KBM-7 (cell line): ENCODE data around the gene SHISAL2A.

Experiments
- DNase-seq: peaks from one replicate; pipeline ENCODE4 v3.0.0-alpha.2; 2015
- in situ Hi-C: fragments of 300-500 bp; cut with MboI; formaldehyde crosslinking; loops from 2 replicates; pipeline ENCODE4 v1.14.3; 2020; ENCODE audit warnings: low sequenced_read_pairs, low pct_unique_long_range_greater_than_20kb, mixed read lengths

The SHISAL2A gene

DNA sequence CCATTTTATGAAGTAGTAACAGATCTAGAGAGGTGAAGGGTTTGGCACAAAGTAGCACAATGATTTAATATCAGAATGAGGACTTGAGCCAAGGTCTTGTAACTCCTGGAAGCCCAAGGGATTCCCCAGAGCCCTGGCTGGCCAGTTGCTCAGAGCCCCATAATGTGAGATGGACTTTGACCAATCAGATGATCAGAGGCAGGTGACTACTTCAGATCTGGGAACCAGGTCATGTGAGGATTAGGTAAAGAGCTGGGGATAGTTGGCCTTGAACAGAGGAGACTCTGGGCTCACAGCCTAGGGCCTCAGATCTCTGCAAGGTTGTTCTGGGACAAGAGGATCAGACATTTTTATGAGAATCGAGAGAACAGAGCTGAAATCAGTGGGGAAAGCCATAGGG lies 18.9 kb downstream of the SHISAL2A start:
- no peak for DNase-seq
- in situ Hi-C loops = no loop called here

DNA sequence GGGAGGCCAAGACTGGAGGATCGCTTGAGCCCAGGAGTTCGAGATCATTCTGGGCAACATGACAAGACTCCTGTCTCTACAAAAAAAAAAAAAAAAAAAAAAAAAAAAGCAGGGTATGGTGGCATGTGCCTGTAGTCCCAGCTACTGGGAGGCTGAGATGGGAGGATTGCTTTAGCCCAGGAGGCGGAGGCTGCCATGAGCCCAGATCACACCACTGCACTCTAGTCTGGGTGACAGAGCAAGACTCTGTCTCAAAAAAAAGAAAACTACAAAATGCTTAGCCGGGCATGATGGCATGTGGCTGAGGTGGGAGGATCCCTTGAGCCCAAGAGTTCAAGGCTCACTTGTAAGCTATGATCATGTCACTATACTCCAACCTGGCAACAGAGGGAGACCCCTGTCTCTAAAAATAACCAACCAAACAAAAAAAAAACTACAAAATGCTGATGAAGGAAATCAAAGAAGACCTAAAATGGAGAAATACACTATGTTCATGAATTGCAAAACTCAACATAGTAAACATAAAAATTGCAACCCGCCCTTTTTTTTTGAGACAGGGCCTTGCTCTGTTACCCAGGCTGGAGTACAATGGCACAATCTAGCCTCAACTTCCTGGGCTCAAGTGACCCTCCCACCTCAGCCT lies 20.4 kb downstream of the SHISAL2A start:
- DNase-seq = no peak
- in situ Hi-C loops = no loop called here

DNA sequence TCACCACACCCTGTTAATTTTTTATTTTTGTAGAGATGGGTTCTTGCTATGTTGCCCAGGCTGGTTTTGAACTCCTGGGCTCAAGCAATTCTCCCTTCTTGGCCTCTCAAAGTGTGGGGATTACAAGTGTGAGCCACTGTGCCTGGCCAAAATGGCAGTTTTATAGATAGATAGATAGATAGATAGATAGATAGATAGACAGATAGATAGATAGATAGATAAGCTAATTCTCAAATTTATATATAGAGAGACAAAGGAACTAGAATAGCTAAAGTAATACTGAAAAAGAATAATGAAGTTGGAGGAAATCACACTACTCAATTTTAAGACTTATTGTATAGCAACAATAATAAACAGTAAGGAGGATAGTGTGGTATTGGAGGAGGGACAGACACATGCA lies 21.1 kb downstream of the SHISAL2A start:
- in situ Hi-C loops = no loop called here
- no peak for DNase-seq

DNA sequence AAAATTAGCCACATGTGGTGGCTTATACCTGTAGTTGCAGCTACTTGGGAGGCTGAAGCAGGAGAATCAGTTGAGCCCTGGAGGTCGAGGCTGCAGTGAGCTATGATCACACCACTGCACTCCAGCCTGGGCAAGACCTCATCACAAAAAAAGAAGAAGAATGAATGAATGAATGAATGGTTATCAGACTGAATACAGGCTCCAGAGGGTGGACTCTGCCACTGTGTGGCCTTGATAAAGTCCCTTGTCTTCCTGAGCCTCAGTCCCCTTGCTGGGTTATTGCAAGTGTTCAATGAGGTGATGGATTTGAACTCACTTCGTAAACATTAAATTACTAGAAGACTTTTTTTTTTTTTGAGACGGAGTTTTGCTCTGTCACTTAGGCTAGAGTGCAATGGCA lies 24.7 kb downstream of the SHISAL2A start:
- in situ Hi-C loops = no loop called here
- no peak for DNase-seq

DNA sequence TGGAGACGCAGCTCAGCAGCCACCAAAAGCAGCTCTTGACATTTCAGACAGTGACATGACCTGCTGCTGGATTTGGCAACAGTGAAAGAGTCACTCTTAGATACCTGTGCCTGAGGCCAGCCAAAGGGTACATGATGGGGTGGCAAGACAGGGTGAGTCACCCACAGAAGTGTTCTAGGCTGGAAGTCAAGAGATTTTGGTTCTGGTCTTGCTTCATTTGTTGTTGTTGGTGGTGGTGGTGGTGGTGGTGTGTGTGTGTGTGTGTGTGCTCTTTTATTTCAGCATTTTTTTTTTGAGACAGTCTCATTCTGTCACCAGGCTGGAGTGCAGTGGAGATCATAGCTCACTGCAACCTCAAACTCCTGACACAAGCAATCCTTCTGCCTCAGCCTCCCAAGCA lies 25.8 kb downstream of the SHISAL2A start:
- DNase-seq = no peak
- in situ Hi-C loops = no loop called here

DNA sequence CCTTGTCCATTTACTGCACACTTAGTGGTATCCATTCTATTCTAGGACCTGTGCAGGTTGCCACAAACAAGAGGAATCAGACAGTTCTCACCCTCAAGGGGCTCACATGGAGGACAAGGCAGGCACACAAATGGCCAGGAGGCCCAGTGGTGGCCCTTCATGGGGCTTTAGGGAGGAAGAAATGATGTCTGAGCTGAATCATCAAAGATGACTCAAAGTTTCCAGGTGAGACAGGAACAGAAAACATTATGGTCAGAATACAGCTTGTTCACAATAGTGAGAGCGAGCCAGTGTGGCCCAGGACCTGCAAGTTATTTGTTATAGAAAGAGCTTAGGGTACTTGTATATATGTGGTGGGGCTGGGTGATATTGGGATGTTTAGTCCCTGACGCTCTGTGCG lies 26.4 kb downstream of the SHISAL2A start:
- in situ Hi-C loops = no loop called here
- DNase-seq = no peak

DNA sequence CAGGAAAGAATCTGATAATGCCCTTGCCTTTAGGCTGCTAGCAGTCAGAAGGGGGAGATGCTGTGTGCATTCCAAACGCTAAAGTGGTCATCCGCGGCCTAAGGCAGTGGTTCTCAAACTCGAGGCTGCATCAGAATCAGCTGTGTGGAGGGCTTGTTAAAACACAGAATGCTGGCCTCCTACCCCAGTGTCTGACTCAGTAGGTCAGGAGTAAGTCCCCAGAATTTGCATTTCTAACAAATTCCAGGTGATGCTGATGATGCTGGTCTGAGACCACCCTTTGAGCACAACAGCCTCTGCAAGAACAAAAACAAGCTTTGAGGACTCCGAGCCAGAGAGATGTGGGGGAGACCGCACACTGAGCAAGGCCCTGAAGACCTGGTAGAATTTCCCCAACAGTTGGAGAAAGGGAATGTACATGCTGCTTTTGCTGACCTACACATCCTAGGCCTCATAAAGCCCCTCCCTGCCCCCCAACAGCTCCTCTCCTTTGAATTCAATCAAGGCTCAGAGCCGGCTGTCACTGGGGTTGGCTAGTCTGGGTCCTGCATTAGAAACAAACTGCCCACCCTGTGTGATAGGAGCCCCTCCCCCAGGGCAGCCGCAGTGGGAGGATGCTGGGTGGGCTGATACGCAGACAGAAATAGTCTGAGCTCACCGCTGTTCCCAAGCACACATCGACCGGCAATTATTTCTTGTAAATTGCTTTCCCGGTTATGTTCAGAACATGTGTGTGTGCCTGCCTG lies 27.1 kb downstream of the SHISAL2A start:
- in situ Hi-C loops = no loop called here
- no peak for DNase-seq

DNA sequence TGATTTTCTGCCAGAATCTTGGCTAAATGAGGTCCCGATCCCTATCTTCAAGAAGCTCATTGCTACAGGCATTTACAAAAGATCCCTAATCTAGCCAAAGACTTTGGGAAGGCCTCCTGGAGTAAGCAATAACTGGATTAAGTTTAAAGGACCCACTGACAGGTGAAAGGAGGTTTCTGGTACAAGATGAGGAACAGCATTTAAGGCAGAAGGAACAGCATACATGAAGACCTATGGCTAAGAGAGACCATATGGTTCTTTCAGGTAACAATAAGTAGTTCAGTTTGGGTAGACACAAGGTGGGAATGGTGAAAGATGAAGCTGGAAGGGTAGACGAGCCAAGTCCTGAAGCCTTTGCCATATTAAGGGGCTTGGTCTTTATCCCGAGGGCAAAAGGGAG lies 27.8 kb downstream of the SHISAL2A start:
- in situ Hi-C loops = no loop called here
- DNase-seq = no peak

DNA sequence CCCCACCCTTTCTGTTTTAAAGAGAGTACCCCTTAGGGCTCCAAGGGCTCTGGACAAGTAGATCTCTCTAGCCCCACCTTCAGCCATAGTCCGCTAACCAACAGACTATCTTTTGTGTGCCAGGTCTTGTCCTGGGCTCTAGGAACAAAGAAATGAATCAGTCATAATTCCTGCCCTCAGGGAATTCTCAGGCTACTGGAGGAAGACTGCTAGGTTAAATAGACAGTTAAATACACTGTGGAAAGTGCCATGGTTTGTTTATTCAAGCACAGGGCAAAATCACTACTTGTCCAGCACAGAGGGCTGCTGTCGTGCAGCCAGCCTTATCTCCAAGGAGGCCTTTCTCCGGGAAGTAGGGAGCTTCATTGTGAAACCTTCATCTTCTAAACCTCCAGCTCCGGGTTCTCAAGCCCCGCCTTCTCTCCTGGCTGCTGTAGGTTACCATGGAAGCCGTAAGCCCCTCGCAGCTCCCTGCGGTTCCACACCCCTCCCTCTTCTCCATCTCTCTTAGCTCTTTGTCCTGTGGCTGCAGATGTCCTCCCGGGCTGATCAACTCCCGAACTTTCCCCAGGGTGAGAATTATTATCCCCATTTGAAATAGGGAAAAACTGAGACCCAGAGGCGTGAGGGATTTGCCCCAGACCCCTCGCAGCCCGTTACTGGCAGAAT lies 29.8 kb downstream of the SHISAL2A start:
- DNase-seq = no peak
- in situ Hi-C loops = no loop called here

DNA sequence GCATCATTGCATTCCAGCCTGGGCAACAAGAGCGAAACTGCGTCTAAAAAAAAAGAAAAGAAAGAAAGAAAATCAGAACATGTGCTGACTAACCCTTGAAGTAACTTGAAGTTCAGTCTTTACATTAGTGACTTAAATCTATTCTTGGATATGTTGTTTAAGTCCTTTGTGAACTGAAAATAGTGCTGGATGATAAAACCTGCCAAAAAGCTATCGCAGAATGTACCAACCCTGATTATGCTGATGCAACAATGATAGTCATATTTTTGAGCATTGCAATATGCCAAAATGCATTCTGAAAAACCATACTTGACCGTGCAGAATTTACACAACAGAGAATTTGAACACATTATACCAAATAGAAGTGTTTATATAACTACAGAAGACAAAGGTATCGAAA lies 30.7 kb downstream of the SHISAL2A start:
- in situ Hi-C loops = no loop called here
- no peak for DNase-seq

DNA sequence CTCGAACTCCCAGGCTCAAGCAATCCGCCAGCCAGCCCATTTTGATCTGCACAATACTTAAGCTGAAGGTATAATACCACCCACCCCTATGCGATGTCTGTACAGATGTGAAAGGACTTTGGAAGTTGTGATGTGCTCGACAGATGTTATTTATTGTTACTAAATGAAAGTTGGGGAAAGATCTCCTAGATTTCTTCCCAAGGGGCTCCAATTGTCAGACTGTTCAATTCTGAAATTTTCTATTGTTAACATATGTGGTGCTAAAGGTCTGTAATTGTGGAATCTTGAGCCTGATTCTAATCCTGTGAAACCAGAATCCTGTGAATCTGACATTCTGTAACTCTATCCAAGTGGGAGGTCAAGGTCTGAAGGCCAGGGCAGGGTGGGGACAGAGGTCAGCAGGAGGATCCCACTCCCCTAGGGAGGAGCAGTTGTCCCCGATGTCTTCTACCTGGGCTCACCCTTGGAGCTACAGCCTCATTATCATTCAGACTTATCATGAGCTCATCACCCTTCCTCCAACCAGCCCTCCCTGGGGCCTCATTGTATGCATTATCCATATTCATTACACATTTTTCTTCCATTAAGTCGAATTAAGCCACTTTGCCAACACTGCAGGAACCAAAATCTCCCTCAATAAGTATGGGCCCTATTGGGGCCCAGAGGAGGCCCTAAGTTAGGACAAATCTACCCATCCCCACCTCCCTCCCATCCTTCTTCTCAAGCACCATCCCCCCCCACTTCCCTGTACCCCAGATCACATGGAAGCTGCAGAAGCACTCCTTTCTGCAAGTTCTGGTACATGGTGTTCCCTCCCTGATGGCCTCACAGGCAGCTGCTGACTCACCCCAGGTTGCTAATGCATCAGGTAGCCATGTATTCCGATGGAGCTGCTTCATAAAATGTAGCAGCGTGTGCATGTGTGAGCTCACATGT lies 32.3 kb downstream of the SHISAL2A start:
- in situ Hi-C loops = no loop called here

DNA sequence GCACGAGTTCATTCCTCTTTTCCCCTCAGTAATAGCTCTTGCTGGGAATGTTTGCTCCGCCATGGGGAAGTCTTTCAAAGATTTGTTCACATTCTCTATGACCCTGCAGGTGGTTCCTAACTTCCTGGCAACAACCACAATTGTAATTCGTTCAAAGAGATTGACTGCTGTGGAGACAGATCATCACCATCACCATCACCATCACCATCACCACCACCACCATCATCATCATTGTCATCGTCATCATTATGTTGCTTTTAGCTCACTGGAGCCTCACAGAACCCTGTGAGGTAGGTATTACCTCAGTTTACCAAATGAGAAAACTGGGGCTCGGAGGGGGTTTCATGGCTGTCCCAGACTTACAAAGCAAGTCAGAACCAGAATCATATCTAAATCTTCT lies 34.3 kb downstream of the SHISAL2A start:
- in situ Hi-C loops = no loop called here
- no peak for DNase-seq

More for the DNA sequence above, 32.3 kb downstream of the SHISAL2A start:
- DNase-seq = no peak

DNA sequence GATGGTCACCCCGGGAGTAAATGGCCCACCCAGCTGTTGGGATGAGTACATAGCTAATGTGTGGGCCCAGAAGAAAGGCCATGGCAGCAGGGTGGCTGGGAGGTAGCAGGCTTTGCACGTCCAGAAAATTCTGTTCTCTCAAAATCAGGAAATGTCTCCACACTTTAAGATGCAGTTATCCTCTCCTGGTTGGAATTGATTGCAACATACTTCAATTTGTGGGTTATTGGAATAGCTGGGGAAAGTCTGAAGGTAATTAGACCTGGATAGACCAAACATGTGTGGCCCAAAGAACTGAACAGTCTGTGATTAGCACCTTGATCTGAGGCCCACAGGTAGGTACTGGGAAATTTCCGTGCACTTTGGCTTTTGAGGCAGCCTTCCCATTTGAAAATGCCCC lies 35.0 kb downstream of the SHISAL2A start:
- in situ Hi-C loops = no loop called here
- DNase-seq = no peak

DNA sequence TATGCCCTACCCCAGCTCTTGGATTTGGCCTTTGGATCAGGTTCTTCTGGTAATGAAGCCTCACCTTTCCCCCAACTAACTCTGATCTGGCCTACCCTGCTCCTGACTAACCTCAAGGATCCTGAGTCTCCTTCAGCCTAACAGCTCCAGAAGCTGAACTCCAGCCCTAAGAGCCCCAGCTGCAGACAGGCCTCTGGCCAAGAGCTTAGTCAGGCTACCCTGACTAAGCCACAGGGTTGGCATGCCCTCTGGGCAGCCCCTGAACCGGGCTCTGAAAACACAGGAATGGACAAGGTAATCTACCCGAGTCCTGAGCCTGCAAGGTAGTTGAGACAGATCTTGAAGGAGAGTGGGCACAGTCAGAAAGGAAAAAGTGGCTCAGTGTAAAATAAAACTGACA lies 35.7 kb downstream of the SHISAL2A start:
- DNase-seq = no peak
- in situ Hi-C loops = no loop called here

DNA sequence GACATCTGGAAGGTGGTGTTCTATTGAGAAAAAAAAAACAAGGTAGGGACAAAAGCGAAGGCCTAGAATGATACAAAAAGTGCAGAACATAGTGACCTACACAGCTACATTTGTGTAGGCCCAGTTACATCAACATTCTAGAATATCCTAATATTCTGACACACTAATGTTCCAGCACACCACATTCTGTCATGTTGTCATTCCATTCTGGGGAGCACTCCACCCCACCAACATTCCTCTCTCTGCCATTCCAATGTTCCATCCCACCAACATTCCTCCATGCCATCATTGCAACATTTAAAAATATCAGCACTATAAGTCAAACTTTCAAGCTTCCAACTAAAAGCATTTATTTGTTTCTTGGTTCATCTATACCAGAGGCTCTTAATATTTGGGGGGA lies 36.7 kb downstream of the SHISAL2A start:
- DNase-seq = no peak
- in situ Hi-C loops = no loop called here

DNA sequence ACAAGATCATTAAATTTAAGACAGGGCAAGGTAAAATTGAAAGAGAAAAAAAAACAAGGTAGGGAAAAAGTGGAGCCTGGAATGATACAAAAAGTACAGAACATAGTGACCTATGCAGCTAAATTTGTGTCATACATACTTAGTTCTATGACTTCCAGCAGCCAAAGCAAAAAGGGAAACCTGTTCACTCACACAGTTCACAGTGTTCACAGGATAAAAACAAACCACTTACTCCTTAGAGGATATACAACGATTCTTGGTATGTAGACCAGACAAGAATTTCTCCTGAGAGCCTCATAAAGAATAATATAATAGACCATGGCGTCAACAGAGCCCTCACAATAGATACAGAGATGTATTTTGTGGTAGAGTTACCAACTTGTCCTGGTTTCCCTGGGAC lies 37.6 kb downstream of the SHISAL2A start:
- in situ Hi-C loops = no loop called here
- no peak for DNase-seq

DNA sequence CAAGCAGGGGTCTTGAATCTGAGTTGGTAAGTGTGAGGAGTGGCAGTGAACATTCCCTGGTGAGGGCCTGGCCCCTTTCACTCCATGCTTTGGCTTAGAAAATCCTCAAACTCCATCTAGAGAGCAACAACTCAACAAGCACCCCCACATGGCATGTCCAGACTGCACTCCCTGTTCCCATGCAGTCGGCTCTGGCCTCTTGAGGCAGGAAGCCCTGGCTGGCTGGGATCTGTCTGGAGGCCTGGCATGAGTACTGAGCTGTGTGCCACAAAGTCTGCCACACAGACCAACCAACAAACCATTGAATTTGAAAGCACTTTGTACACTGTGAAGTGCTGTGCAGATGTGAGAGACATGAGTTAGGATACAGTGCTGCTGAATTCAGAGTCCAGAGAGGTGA lies 40.0 kb downstream of the SHISAL2A start:
- in situ Hi-C loops = no loop called here
- DNase-seq = no peak

DNA sequence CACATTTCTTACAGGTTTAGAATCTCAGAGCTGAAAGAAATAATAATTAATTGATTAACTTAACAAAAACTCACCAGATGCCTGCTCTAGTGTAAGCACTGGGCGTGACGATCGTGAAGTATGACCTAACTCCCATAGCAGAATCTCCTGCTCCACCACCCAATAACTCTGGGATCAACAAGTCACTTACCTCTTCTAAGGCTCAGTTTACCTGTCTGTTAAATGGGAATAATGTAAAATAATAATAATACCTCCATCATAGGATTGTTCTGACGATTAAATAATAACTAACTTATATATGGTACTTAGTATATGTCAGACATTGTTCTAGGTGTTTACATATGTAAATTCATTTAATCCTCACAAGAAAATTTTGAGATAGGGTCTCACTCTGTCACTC lies 40.5 kb downstream of the SHISAL2A start:
- DNase-seq = no peak
- in situ Hi-C loops = no loop called here
